Caco-2 (cell line): ENCODE measurements around the gene TCF7L2. TPM values are rescaled to one million over a fixed set of nuclear protein-coding genes. Genes with fewer than 3 reads are reported as not detected.

Source experiments
- BruUV-seq: library from RNA; stranded (reverse); fragments of 400-500 nt; replicated peaks from 2 replicates; lab custom pipeline; 2021; lab: Mats Ljungman, UMichigan
- CTCF ChIA-PET: fragments of 300-600 bp; sonication (Branson Sonifier 250); formaldehyde crosslinking; loops from one replicate; lab custom pipeline; 2022; ENCODE audit warnings: antibody characterized with exemption; lab: Charles Lee
- POLR2A ChIA-PET: fragments of 300-600 bp; sonication (Branson Sonifier 250); formaldehyde crosslinking; loops from one replicate; lab custom pipeline; 2022; ENCODE audit warnings: antibody characterized with exemption; lab: Charles Lee
- DNase-seq, 2 experiments: peaks; one replicate each; pipeline versions ENCODE4 v3.0.0 to v3.0.0-alpha.2; 2020 to 2022
- H3K27me3 ChIP-seq: replicated peaks from 2 replicates; pipeline ENCODE4 v1.6.0; 2011; ENCODE audit warnings: low read length; ENCODE audit not compliant: control insufficient read depth, insufficient read depth
- H3K36me3 ChIP-seq: 2 replicates; pipeline ENCODE4 v1.5.1; 2011; ENCODE audit warnings: low read length; ENCODE audit not compliant: control insufficient read depth, insufficient read depth
- H3K4me1 ChIP-seq: fragments of 250-450 bp; sonication (Bioruptor Pico); 2 replicates; pipeline ENCODE4 v1.5.1; 2020; ENCODE audit warnings: mild to moderate bottlenecking
- H3K4me3 ChIP-seq: 2 replicates; pipeline ENCODE4 v1.5.1; 2011; ENCODE audit warnings: low read depth, mild to moderate bottlenecking, control low read depth, low read length
- H3K9me3 ChIP-seq: fragments of 250-450 bp; sonication (Bioruptor Pico); 2 replicates; pipeline ENCODE4 v1.5.1; 2020; ENCODE audit warnings: mild to moderate bottlenecking, moderate library complexity
- H3K27ac Mint-ChIP-seq: one replicate; pipeline ENCODE4 v1.8.0; 2022; ENCODE audit warnings: mixed read lengths; ENCODE audit not compliant: unreplicated experiment
- H3K27me3 Mint-ChIP-seq: one replicate; pipeline ENCODE4 v1.8.0; 2022; ENCODE audit warnings: mixed read lengths; ENCODE audit not compliant: insufficient read depth, unreplicated experiment
- H3K36me3 Mint-ChIP-seq: one replicate; pipeline ENCODE4 v1.8.0; 2022; ENCODE audit warnings: mild to moderate bottlenecking, mixed read lengths; ENCODE audit not compliant: insufficient read depth, unreplicated experiment
- H3K4me1 Mint-ChIP-seq: one replicate; pipeline ENCODE4 v1.8.0; 2022; ENCODE audit warnings: low read depth, mixed read lengths; ENCODE audit not compliant: unreplicated experiment
- H3K4me3 Mint-ChIP-seq: one replicate; pipeline ENCODE4 v1.8.0; 2022; ENCODE audit warnings: mild to moderate bottlenecking, moderate library complexity, mixed read lengths; ENCODE audit not compliant: unreplicated experiment
- H3K9me3 Mint-ChIP-seq: one replicate; pipeline ENCODE4 v1.8.0; 2022; ENCODE audit warnings: mixed read lengths; ENCODE audit not compliant: unreplicated experiment
- CTCF ChIP-seq, 2 experiments: fragments of 200-600 bp in 1 of 2; IDR thresholded peaks; 1 replicate in 1 of 2; 2 replicates in 1 of 2; pipeline versions ENCODE4 v1.5.1 to v1.8.0; 2011 to 2022; ENCODE audit warnings: antibody characterized with exemption in 1 of 2, control low read depth in 1 of 2, inconsistent platforms in 1 of 2, low read depth in 1 of 2, low read length in 1 of 2, mild to moderate bottlenecking in 1 of 2, moderate library complexity in 1 of 2; ENCODE audit not compliant: insufficient read depth in 1 of 2, severe bottlenecking in 1 of 2, unreplicated experiment in 1 of 2
- intact Hi-C: fragments of 100-400 bp; cut with micrococcal nuclease; formaldehyde crosslinking; loops from one replicate; pipeline ENCODE4 v1.10.0; 2022; ENCODE audit not compliant: unreplicated experiment
- total RNA-seq: library from RNA; stranded (reverse); gene quantifications from 2 replicates; pipeline ENCODE4 v1.2.3, GENCODE V29; 2022

The TCF7L2 gene
- total RNA-seq, 1 experiment from 2014 or later: 45.4 TPM

- H3K27ac Mint-ChIP-seq: no peak overlapping the region
- no peak overlapping the region for H3K4me3 ChIP-seq
- intact Hi-C loops: no loop called here
Measured at GRCh38 chr10:113076949-113077348, 126.9 kb downstream of the TCF7L2 start.

GRCh38 chr10:113078282-113078907 lies 128.3 kb downstream of the TCF7L2 start:
- no peaks in the 10 kb centered on the region for H3K27me3 Mint-ChIP-seq
- H3K27ac Mint-ChIP-seq: no peak overlapping the region
- ChIA-PET POLR2A (no interaction called here), CTCF (no interaction called here)
- Histone ChIP-seq H3K4me1 (peaks cover 13% of the 10 kb centered on the region), H3K27me3 (no peaks in the 10 kb centered on the region), H3K9me3 (no peaks in the 10 kb centered on the region), H3K4me3 (no peak overlapping the region), H3K36me3 (no peaks in the 10 kb centered on the region; the same call in 1 of the 2 replicates)
- H3K9me3 Mint-ChIP-seq: no peaks in the 10 kb centered on the region
- H3K4me3 Mint-ChIP-seq: no peak overlapping the region
- intact Hi-C loops: no loop called here
- no TSS peak for BruUV-seq
- H3K4me1 Mint-ChIP-seq: no peaks in the 10 kb centered on the region
- peaks cover 25% of the 10 kb centered on the region for H3K36me3 Mint-ChIP-seq
- TF ChIP-seq CTCF (IDR thresholded peaks at IDR 0.05; ENCODE audit: insufficient read depth in 1 of 2, low read depth in 1 of 2, low read length in 1 of 2, severe bottlenecking in 1 of 2, unreplicated experiment in 1 of 2): no peak
- no peak for DNase-seq

More at GRCh38 chr10:113076949-113077348, 126.9 kb downstream of the TCF7L2 start:
- no peak for TF ChIP-seq CTCF (IDR thresholded peaks at IDR 0.05; ENCODE audit: insufficient read depth in 1 of 2, low read depth in 1 of 2, low read length in 1 of 2, severe bottlenecking in 1 of 2, unreplicated experiment in 1 of 2)
- H3K4me1 ChIP-seq: peaks cover 23% of the 10 kb centered on the region
- Mint-ChIP-seq H3K27me3 (no peaks in the 10 kb centered on the region), H3K4me3 (no peak overlapping the region), H3K9me3 (no peaks in the 10 kb centered on the region), H3K36me3 (peaks cover 24% of the 10 kb centered on the region), H3K4me1 (peaks cover 8% of the 10 kb centered on the region)
- no peak for DNase-seq
- no peaks in the 10 kb centered on the region for H3K27me3 ChIP-seq
- CTCF ChIA-PET: no interaction called here
- BruUV-seq: no TSS peak
- no peaks in the 10 kb centered on the region for H3K9me3 ChIP-seq
- H3K36me3 ChIP-seq: no peaks in the 10 kb centered on the region; the same call in 1 of the 2 replicates
- POLR2A ChIA-PET: no interaction called here

- H3K27ac Mint-ChIP-seq: no peak overlapping the region
- CTCF ChIA-PET: no interaction called here
- no peaks in the 10 kb centered on the region for H3K27me3 Mint-ChIP-seq
- H3K9me3 Mint-ChIP-seq: no peaks in the 10 kb centered on the region
- Histone ChIP-seq H3K9me3 (no peaks in the 10 kb centered on the region), H3K4me3 (no peak overlapping the region), H3K27me3 (no peaks in the 10 kb centered on the region), H3K4me1 (no peaks in the 10 kb centered on the region), H3K36me3 (no peaks in the 10 kb centered on the region; the same call in 1 of the 2 replicates)
- peaks cover under 1% of the 10 kb centered on the region for H3K4me1 Mint-ChIP-seq
- H3K36me3 Mint-ChIP-seq: peaks cover 14% of the 10 kb centered on the region
- POLR2A ChIA-PET: no interaction called here
- H3K4me3 Mint-ChIP-seq: no peak overlapping the region
- no peak for TF ChIP-seq CTCF (IDR thresholded peaks at IDR 0.05; ENCODE audit: insufficient read depth in 1 of 2, low read depth in 1 of 2, low read length in 1 of 2, severe bottlenecking in 1 of 2, unreplicated experiment in 1 of 2)
- intact Hi-C loops: no loop called here
- no peak for DNase-seq
- BruUV-seq: no TSS peak
Measured at GRCh38 chr10:113080061-113080924, 130.2 kb downstream of the TCF7L2 start.
